NCI-H345 treated with DMSO at 0.1 percent for 48 hours (cell line): Measurements from ENCODE around the gene ELAVL2.

Source experiments
- DNase-seq: peaks from one replicate; lab custom pipeline; 2025; ENCODE audit not compliant: unreplicated experiment; lab: John Stamatoyannopoulos, UW

The ELAVL2 gene

DNA sequence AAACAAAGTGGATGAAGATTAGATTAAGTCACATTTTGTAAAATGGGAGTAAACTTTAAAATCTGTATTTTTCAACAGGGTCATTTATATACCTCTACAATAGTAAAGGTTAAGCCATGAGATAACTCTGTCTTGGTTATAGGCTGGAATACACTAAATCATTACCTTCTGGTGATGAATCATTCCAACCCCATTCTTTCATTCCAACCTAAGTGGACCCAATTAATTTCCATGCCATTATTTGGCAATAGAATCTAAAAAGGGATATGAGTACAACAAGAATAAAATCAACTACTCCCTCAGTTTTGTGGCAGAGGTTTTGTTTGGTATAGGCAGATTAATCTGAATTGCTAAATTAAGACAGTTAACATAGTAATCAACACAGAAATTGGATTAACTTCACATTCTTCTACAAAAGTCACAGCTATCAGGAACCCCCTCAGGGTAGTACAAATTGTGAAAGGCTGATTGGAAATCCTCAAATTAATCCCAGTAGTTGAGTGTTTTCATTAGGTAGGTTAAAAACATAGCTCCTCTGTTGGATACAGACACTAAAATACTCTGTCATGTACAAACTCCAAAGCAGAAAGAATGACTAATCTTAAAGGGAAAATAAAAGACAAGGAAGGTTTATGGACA is 54.2 kb downstream of the ELAVL2 start:
- no peak for DNase-seq

DNA sequence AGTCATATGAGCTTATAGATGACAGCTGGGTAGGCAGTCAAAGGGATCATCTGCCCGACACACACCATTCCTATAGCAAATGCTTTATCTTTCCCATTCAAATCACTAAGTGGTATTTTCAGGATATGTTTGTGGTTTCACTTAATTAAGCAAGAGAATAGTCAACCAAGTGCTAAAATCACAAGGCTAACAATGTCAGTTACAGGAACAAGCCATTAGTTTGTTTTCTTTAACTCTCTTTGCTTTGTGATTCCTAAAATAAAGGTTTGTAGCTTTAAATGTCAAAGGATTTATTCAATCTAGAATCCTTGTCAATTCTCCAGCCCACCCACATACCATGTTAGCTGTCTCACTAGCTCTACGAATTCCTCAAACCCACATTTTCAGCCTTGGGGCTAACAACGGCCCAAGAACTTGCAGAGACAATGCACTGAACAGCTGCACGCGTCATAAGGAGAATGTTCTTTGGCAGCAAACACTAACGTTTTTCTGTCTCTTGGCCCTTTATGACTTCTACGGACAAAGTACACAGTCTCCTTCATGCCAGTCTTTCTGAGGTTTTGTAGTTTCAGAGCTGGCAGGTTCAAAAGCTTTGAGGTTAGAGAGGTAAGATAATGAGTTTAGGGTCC is 56.6 kb downstream of the ELAVL2 start:
- no peak for DNase-seq

DNA sequence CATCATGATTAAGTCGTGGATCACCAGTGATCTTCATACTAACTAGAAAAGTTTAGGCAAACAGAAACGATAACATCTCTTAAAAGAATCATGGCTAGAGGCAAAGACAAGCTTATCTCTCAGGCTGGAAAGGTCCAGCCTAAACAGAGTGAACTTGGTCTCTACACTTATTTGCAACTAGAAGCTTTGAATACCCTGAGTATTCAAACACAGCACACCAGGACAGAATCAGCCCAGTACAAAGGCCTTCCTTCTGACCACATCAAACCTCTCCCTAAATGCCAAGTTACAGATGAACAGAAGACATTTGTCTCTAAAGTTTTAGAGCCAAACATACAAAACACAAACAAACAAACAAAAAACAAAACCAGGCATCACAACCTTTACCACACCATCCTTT is 57.2 kb downstream of the ELAVL2 start:
- DNase-seq, result no peak

DNA sequence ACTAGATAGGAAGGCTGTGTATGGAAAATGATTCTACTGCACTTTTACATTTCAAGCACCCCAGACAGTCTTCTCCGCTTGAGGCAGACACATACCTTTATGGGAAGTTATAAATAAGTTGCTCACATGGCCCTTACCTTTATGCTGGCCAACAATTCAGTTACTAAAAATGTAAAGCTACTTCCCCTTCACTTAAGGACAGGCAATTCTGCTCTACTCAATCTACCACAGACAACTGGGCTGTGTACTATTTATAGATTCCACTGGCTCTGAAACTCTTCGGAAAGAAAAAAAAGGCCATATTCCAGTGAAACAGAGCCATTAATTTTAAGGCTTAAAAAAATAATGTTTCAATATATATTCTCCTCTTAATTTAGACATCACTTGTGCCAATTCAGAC is 59.4 kb downstream of the ELAVL2 start:
- no peak for DNase-seq

DNA sequence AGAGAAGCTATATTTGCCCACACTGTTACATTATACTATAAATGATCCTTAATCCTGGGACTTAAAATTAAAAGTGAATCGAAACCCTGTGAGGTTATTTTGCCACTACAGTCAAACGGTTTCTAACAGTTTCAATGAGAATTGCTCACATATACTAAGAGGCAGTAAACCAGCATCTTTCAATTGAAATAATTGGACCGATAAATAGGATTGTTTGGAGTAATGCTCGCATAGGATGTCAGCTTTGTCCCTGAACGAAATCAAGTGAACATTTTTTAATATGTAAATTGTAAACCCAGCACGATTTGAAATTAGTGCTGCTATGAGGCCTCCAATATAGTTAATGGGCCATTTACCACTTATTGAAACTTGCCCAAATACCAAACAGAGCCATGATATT is 60.5 kb downstream of the ELAVL2 start:
- DNase-seq, result no peak

DNA sequence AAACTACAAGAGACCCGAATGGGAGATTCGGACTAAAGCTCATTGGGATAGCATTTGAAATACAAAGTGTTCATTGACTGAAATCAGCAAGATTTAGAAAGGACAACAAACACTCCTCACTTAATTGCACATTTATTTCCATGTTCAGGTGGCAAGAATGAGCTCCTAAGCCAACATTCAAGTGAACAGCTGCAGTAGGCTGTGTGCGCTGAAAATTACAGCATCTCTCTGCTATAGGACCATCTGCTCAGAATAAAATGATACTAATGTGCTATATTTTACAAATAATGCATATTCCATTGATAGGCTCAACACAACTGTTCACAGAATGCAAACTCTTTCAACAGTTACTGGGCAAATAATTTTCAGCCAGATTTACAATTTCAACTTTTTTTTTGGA is 61.8 kb downstream of the ELAVL2 start:
- no peak for DNase-seq

DNA sequence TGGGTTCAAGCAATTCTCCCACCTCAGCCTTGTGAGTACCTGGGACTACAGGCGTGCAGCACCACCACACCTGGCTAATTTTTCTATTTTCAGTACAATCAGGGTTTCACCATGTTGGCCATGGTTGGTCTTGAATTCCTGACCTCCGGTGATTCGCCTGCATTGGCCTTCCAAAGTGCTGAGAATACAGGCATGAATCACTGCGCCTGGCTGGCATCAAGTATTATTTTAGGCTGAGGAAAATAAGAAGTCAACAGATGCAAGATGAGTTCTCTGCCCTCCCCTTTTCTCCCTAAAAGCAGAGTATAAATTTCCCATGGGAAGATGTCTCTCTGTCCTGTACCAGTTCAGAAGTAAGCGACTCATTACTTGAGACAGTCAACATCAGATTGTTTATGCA is 71.5 kb downstream of the ELAVL2 start:
- DNase-seq, result no peak

DNA sequence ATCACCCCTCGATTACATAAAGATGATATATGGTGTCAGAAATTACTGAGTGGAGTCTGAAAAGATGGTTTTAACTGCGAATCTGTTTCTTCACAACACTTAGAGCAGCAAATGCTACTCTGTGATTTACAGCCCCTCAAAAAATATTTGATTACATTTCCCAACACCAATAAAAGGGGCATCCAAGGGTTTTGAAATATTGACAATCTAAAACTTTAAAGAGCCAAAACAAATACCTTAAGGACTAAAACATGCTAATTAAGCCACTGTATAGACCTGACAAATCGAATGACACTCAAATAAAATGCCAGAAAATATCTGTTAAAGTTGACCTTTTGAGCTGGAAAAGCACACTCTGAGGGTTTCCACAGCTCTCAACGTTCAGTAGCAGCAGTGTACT is 73.2 kb downstream of the ELAVL2 start:
- no peak for DNase-seq

DNA sequence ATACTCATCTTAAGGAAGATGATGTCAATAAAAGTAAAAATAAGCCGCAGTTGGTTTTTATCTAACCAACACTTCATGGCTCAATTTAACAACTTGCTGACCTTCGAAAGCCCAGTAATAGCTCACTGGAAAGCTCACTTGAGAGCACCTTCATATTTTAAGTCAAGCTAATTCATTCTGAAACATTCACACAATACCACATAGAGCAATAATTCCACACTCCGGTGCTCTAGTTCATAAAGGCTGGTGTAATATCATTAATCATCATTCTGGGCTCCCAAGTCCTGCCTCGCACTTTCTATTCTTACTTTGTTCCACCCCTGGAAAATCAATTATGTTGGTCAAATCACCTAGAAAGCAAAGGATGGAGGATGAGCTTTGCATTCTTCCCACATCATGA is 74.4 kb downstream of the ELAVL2 start:
- DNase-seq, result no peak

DNA sequence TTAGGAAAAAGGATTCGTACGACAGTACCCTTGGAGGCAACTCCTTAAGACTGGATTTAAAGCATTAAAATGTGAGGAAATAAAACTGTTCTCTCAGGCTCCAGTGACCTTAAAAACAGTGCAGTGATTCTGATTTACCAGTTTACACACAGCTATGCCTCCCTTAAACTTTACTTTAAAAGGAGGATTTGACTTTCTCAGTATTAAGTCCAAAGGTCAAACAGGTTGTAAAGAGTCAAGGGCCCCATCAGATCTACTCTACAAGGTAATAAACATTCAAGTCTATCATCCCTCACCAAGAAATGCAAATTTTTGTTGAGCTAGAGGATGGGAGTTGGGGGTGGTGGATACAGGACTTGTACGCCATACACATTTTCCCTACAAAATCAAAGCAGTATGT is 75.2 kb downstream of the ELAVL2 start:
- no peak for DNase-seq

DNA sequence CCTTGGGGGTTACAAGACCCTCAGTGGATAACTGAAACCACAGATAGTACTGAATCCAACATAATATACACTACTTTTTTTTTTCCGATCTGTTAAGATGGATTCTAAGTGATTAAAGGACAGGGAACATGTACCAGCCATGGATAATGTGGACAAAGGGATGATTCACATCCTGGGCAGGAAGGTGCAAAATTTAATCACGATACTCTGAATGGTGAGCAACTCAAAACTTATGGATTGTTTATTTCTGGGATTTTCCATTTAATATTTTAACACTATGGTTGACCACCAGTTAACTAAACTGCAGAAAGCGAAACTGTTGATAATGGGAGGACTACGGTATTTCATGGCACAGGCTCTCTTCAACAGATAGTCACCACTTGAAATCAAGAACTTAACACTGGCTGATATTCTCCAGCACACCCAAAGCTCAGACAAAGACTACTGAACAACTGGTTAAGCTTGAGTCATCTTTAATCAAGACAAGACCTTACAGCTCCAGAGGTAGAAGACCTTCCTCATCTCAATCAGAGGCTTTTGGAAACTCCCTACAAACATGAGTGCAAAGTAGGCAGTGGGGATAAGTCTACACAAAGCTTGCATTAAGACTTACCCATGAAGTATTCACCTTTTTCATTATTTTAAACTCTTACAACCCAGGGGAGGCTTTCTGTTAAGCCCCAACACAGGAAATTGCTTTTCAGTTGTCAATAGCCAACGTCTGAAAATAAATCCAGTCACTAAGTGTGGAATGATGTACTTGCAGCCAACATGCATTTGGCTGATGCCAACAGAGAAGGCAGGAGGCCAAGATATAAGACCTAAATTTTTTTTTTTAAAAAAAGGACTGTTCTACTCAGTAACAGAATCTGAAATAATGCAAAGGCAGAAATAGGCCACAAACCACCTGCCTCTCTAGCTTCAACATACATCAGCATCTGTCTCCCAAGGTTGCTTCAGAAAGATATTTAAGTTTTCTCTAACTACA is 78.7 kb downstream of the ELAVL2 start:
- no peak for DNase-seq

DNA sequence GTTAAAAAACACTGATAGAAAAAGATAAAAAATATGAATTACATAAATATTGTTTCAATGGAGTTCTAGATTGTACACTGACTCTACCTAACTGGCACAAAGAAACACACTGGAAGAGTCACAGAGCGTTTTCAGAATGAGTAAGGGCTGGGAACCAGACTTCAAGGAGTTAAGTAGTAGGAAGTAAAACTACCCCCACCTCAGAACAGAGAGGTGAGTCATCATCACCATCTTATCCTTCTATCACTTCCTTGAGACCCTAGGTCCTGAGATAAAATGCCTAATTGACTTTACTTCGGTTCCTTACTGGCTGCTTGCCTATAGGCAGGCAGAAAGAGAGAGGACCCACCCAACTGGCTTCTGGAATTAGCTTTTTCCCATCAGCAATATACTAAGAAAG is 79.7 kb downstream of the ELAVL2 start:
- no peak for DNase-seq

DNA sequence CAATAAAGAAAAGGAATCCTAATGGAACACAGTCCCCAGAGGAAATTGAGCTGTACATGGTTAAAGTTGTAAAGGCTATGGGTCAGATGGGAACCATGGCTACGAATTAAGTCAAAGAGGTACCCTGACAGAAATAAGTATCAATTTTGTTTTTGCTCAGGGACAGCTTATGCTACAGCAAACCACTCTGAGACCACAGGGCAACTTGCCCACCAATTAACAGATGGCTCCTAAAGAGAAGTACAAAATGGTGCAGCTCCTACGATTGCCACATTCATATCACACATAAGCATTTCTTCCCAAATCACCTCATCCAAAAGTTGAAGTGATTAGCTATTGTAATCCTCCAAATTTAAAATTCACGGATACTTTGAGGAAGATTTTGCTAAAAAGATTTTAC is 83.0 kb downstream of the ELAVL2 start:
- DNase-seq, result no peak

DNA sequence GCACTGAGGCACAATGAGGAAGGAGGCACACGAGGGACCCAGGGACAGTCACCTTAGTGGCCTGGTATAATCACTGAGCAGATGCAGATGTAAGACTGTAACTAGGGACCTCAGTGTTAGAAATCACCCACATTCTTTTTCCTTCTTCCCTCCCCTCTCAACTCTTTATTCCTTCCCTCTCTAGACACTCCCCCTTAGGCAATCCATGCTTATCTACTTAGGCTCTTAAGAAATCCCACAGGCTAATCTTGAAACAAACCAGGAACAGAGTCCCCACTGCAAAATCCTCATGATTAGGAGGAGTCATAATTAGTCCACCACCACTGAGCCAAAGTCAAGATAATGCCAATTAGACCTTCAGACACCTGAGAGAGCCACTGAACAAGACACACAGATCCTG is 84.7 kb downstream of the ELAVL2 start:
- DNase-seq, result no peak

DNA sequence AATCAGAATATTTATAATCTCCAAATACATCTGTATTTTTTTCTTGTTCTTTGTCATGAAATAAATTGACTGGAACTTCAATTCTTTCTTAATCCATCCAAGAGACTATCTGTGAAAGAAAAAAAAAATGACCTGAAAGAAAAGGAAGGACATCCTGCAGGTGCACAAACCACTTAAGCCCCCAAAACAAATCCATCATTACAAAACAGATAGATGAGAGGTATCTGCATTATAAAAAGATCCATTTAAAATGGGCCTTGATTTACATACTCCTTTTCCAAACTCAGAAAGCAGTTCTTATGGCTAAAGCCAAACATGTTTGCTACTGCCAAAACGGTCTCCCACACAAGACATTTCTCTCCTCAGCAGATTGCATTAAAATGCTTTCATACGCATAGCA is 85.5 kb downstream of the ELAVL2 start:
- peak; percentile 2 for DNase-seq

DNA sequence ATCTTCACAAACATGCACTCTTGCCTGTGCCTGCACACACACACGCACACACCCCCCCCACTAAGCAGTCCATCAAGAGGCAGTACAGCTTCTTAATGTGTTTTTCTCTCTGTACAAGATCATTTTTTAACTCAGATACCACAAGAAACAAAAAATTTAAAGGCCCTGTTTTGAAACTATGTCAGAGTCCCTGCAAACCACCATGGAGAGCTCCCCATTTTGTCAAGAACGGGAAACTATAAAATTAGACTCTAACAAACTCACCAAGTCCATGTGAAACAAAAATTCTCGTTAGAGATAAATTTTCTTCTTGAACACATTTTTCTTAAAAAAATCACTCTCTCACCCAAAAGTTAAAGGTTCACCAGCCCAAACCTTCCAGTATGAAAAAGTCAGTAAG is 86.3 kb downstream of the ELAVL2 start:
- DNase-seq, result no peak

DNA sequence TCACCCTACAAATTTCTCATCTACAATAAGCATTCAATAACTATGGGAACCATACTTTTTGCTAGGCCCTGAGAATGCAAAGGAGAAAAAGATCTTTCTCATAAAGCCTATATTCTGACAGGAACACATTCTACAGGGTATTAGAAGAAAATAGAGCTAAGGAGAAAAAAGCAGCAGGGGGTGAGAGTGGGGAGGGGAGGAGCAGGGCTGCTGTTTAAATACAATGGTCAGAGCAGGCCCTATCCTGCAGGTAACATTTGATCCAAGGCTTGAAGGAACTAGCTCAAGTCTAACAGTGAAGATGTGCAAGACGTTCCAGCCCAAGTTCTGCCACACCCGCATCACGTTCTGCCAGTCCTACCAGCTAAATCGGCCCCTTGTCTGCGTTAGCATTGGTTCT is 89.7 kb downstream of the ELAVL2 start:
- DNase-seq, result no peak

DNA sequence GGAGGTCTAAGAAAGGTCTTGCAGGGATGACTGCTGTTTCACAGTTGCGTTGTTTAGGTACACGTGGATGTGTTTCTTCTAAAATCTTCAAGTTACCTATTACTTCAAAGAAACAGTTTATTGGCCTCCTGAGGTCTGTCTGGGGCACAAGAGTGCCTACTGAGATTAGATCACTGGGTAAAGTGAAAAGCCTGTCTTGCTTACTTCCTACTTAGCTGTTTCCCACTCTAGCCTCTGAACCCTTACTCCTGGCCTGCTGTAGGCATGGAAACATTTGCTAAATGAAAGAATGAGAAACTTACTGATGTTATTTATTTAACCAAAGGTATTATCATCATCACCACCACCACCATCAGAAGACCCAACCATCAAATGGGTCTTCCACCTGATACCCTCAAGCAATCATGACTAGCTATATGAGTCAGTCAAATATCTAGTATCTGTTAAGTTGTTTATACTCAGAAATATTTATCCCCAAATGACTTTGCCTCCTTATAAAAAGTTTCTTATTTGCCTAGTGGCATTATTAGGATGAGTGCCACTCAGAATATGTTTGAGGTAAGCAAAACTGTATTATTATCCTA is 92.5 kb downstream of the ELAVL2 start:
- DNase-seq, result no peak

DNA sequence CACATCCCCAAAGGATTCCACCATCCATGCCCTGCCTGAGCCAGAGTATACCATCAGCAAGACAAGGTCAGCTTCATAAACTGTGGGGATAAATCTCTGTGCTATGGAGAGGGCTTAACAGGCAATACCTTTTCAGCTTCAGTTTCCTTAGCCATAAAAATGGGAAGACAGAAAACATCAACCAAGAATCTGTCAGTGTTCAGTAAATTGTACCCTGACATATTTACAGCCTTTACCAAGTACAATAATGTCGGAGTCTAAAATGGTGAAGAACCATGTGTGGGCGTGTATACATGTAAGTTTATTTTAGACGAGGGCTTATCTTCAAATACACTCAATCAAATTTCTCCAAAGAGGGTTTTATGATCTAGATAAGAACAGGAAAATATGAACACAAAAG is 94.7 kb downstream of the ELAVL2 start:
- DNase-seq, result no peak

DNA sequence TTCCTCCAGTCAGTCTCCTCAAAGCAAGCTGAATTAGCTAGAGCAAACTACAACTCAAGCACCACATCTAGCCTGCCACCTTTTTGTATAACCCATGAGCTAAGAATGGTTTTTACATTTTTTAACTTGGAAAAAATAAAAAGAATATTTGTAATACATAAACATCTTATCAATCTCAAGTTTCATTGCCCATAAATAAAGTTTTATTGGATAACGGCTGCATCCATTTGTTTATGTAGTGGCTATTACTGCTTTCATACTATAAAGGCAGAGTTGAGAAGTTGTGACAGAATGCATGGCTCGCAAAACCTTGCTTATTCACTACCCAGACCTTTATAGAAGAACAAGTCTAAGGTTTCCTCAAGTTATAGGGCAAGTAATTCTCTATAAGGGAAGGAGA is 95.7 kb downstream of the ELAVL2 start:
- DNase-seq, result no peak

DNA sequence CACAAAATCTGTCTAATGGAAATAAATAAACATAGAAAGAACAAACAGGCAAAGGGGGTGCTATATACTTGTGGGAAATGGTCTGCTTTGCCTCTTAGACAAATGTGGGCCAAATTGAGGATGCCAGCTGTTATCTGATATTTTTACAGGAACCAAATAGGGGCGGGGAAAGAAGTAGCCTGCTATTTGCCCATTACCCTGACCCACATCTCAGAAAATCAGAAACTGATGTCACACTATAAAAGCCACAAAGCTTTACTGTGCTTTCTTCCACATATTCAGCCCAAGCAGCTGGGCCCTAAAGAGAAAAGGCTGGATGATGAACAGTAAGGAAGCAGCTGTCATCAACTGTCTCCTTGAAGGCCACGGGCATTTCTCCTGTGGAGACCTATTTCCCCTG is 97.3 kb downstream of the ELAVL2 start:
- DNase-seq, result no peak
